PC-3 (cell line): ENCODE measurements around the gene SCAI. TPM values are rescaled to one million over a fixed set of nuclear protein-coding genes. Genes with fewer than 3 reads are reported as not detected.

Experiments
- ATAC-seq: fragments of 200-7000 bp; cut with Tn5 transposase; 2 replicates; pipeline ENCODE4 v1.9.1; 2020; ENCODE audit warnings: mild to moderate bottlenecking, moderate library complexity
- BruUV-seq: library from RNA; stranded (reverse); fragments of 400-500 nt; replicated peaks from 2 replicates; lab custom pipeline; 2021; lab: Mats Ljungman, UMichigan
- CTCF ChIA-PET: fragments of 300-600 bp; sonication (Branson Sonifier 250); formaldehyde crosslinking; loops from one replicate; lab custom pipeline; 2022; ENCODE audit warnings: antibody characterized with exemption; lab: Charles Lee
- POLR2A ChIA-PET: fragments of 300-600 bp; sonication (Branson Sonifier 250); formaldehyde crosslinking; loops from one replicate; lab custom pipeline; 2022; ENCODE audit warnings: antibody characterized with exemption; ENCODE audit not compliant: unreplicated experiment; lab: Charles Lee
- DNase-seq: peaks from one replicate; pipeline ENCODE4 v3.0.0-alpha.2; 2015
- H2AFZ ChIP-seq: fragments of 300-600 bp; sonication (generic); 2 replicates; pipeline ENCODE4 v1.6.0; 2016; ENCODE audit warnings: antibody characterized with exemption, low read length
- H3F3A ChIP-seq: fragments of 300-600 bp; sonication (generic); one replicate; pipeline ENCODE4 v1.6.0; 2017; ENCODE audit warnings: antibody characterized with exemption, low read length, control low read depth, mild to moderate bottlenecking; ENCODE audit not compliant: unreplicated experiment
- H3K27ac ChIP-seq: fragments of 300-600 bp; sonication (generic); 2 replicates; pipeline ENCODE4 v1.5.1; 2016; ENCODE audit warnings: mild to moderate bottlenecking, low read length
- H3K27me3 ChIP-seq: fragments of 300-600 bp; sonication (generic); 2 replicates; pipeline ENCODE4 v1.6.1; 2016; ENCODE audit warnings: low read length, mixed read lengths
- H3K36me3 ChIP-seq: fragments of 300-600 bp; sonication (generic); 2 replicates; pipeline ENCODE4 v1.6.1; 2016; ENCODE audit warnings: low read depth, mixed run types, low read length, mixed read lengths
- H3K4me1 ChIP-seq: fragments of 300-600 bp; sonication (generic); 2 replicates; pipeline ENCODE4 v1.5.1; 2016; ENCODE audit warnings: low read length; ENCODE audit not compliant: insufficient read depth
- H3K4me2 ChIP-seq: fragments of 300-600 bp; sonication (generic); 2 replicates; pipeline ENCODE4 v1.6.0; 2016; ENCODE audit warnings: low read length
- H3K4me3 ChIP-seq: fragments of 300-600 bp; sonication (generic); 2 replicates; pipeline ENCODE4 v1.5.1; 2016; ENCODE audit warnings: mild to moderate bottlenecking, low read length, mixed read lengths
- H3K79me2 ChIP-seq: fragments of 300-600 bp; sonication (generic); 2 replicates; pipeline ENCODE4 v1.6.1; 2017; ENCODE audit warnings: low read length, mixed read lengths
- H3K9ac ChIP-seq: fragments of 300-600 bp; sonication (generic); 2 replicates; pipeline ENCODE4 v1.6.0; 2016; ENCODE audit warnings: mild to moderate bottlenecking, low read length
- H3K9me2 ChIP-seq: fragments of 300-600 bp; sonication (generic); replicated peaks from 2 replicates; pipeline ENCODE4 v1.6.1; 2016; ENCODE audit warnings: mixed run types, low read length, mixed read lengths
- H3K9me3 ChIP-seq: fragments of 300-600 bp; sonication (generic); 2 replicates; pipeline ENCODE4 v1.6.1; 2016; ENCODE audit warnings: low read length, mixed read lengths
- H4K20me1 ChIP-seq: fragments of 300-600 bp; sonication (generic); 2 replicates; pipeline ENCODE4 v1.6.1; 2016; ENCODE audit warnings: low read length, mixed read lengths
- EZH2 ChIP-seq: fragments of 300-600 bp; sonication (generic); IDR thresholded peaks from one replicate; pipeline ENCODE4 v1.6.1; 2017; ENCODE audit warnings: antibody characterized with exemption, mild to moderate bottlenecking, low read length; ENCODE audit not compliant: unreplicated experiment
- EZH2phosphoT487 ChIP-seq: fragments of 300-600 bp; sonication (generic); IDR thresholded peaks from 2 replicates; pipeline ENCODE4 v1.6.1; 2018; ENCODE audit warnings: mild to moderate bottlenecking, antibody characterized with exemption, low read length, borderline replicate concordance
- intact Hi-C: fragments of 100-400 bp; cut with micrococcal nuclease; formaldehyde crosslinking; loops from 2 replicates; pipeline ENCODE4 v1.9.0; 2023
- total RNA-seq: library from RNA; depleted of rRNA; stranded (reverse); fragments of >200 nt; gene quantifications from 2 replicates; pipeline ENCODE4 v1.2.3, GENCODE V29; 2014
- TF ChIP-seq, protein P1 (sequence below): fragments of 300-600 bp; sonication (generic); conservative IDR thresholded peaks from 2 replicates; pipeline ENCODE4 v1.5.1; 2017; ENCODE audit warnings: antibody characterized with exemption, low read depth, mild to moderate bottlenecking, low read length

SCAI gene
- total RNA-seq, 1 experiment from 2014 or later: 5.2 TPM

- CTCF ChIA-PET: no interaction called here
- Histone ChIP-seq H2AFZ (peak overlapping the region; percentile 95), H3K79me2 (peaks cover 6% of the 10 kb centered on the region; the same call in 1 of the 2 replicates), H3F3A (no peaks in the 10 kb centered on the region), H4K20me1 (no peaks in the 10 kb centered on the region), H3K27ac (peak overlapping the region; percentile 90), H3K36me3 (no peaks in the 10 kb centered on the region), H3K9me3 (no peaks in the 10 kb centered on the region), H3K4me3 (peak overlapping the region; percentile 92), H3K27me3 (no peaks in the 10 kb centered on the region), H3K4me2 (peak overlapping the region; percentile 95), H3K9me2 (no peaks in the 10 kb centered on the region), H3K9ac (peak overlapping the region; percentile 94), H3K4me1 (peaks cover 12% of the 10 kb centered on the region)
- BruUV-seq: TSS peak; percentile 64
- ATAC-seq (peak; percentile 41), DNase-seq (peak; percentile 30)
- TF ChIP-seq EZH2phosphoT487: no peak
- intact Hi-C loops: loop anchor here (2.0 kb wide), 1 partner anchor 202 kb away; the partner anchor contains the start of gene SCAI
- POLR2A ChIA-PET: no interaction called here
These were observed 202.8 kb downstream of the SCAI start for GRCh38 chr9:124940521-124940893.

- ATAC-seq: no peak
- intact Hi-C loops: loop anchor here (2.0 kb wide), 1 partner anchor 203 kb away; the partner anchor contains the start of gene SCAI
- CTCF ChIA-PET: no interaction called here
These were observed 203.4 kb downstream of the SCAI start for GRCh38 chr9:124939944-124940343.

DNA sequence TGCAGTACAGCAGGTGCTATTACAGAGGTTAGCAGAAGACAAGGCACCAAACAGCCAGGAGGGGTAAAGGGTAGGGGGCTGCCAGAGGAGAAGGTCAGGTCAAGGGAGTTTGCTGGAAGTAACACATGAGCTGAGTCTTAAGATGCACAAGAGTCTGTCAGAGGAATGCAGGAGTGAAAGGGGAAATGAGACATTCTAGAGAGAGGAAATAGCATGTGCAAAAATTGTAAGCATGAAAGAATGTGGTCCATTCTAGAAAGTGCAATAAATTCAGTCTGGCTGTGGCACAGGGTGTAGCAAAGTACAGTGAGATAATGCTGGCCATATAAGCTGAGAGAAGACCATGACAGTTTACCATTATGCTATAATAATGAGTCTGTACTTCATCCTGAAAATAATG lies 209.0 kb downstream of the SCAI start:
- Histone ChIP-seq H3K27me3 (no peaks in the 10 kb centered on the region), H3K9ac (no peak overlapping the region), H3K4me2 (no peak overlapping the region), H3K27ac (no peak overlapping the region), H3K4me3 (no peak overlapping the region), H3K4me1 (no peaks in the 10 kb centered on the region), H3K36me3 (peaks cover 9% of the 10 kb centered on the region; the same call in 1 of the 2 replicates), H3K9me2 (no peaks in the 10 kb centered on the region), H2AFZ (no peak overlapping the region), H3F3A (no peaks in the 10 kb centered on the region), H3K9me3 (no peaks in the 10 kb centered on the region), H3K79me2 (no peaks in the 10 kb centered on the region), H4K20me1 (no peaks in the 10 kb centered on the region)
- ATAC-seq: no peak
- CTCF ChIA-PET: no interaction called here
- no TSS peak for BruUV-seq
- no peak for DNase-seq
- POLR2A ChIA-PET: no interaction called here
- TF ChIP-seq EZH2phosphoT487: no peak
- TF ChIP-seq, protein P1, sequence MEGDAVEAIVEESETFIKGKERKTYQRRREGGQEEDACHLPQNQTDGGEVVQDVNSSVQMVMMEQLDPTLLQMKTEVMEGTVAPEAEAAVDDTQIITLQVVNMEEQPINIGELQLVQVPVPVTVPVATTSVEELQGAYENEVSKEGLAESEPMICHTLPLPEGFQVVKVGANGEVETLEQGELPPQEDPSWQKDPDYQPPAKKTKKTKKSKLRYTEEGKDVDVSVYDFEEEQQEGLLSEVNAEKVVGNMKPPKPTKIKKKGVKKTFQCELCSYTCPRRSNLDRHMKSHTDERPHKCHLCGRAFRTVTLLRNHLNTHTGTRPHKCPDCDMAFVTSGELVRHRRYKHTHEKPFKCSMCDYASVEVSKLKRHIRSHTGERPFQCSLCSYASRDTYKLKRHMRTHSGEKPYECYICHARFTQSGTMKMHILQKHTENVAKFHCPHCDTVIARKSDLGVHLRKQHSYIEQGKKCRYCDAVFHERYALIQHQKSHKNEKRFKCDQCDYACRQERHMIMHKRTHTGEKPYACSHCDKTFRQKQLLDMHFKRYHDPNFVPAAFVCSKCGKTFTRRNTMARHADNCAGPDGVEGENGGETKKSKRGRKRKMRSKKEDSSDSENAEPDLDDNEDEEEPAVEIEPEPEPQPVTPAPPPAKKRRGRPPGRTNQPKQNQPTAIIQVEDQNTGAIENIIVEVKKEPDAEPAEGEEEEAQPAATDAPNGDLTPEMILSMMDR: no peak
- TF ChIP-seq EZH2: no peak
- intact Hi-C loops: no loop called here

More at GRCh38 chr9:124939944-124940343, 203.4 kb downstream of the SCAI start:
- no peaks in the 10 kb centered on the region for H3F3A ChIP-seq
- POLR2A ChIA-PET: no interaction called here
- peak overlapping the region; percentile 94 for H3K9ac ChIP-seq
- H3K27ac ChIP-seq: 0 out of 2 replicates have a peak overlapping the region, but pooled peaks have one; percentile 90
- H4K20me1 ChIP-seq: no peaks in the 10 kb centered on the region
- DNase-seq: no peak
- H3K9me3 ChIP-seq: no peaks in the 10 kb centered on the region
- TF ChIP-seq EZH2phosphoT487 (no peak), EZH2 (no peak)
- TF ChIP-seq, protein P1: no peak
- no peaks in the 10 kb centered on the region for H3K9me2 ChIP-seq
- peaks cover 12% of the 10 kb centered on the region for H3K4me1 ChIP-seq
- H3K4me2 ChIP-seq: peak overlapping the region; percentile 95
- no TSS peak for BruUV-seq
- peak overlapping the region; percentile 92 for H3K4me3 ChIP-seq
- peak overlapping the region; percentile 95 for H2AFZ ChIP-seq
- no peaks in the 10 kb centered on the region for H3K36me3 ChIP-seq
- no peaks in the 10 kb centered on the region for H3K27me3 ChIP-seq
- peaks cover 6% of the 10 kb centered on the region; the same call in 1 of the 2 replicates for H3K79me2 ChIP-seq
